ENCODE results near the gene UBE4A.
"Not testable (repeated sequence)": the region's sequence is repeated elsewhere in the genome, so short reads cannot be mapped to it uniquely, and the experiment has no call there.

UBE4A gene

DNA sequence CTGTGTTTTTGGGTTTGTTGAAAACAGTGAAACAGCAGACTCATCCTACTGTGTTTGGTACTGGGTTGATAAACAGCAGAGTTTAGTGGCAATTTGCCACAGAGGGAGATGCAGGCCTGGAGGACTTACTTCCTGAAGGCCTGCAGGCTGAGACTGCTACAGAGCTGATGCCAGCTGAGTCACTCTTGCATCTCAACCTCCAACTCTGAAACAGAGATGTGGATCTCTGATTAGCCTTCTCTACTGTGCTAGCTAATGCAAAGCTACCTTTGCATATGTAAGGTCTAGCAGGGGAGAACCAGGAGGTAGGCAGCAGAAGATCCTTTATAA lies 56.3 kb downstream of the UBE4A start:
- TF ChIP-seq, protein P1, sequence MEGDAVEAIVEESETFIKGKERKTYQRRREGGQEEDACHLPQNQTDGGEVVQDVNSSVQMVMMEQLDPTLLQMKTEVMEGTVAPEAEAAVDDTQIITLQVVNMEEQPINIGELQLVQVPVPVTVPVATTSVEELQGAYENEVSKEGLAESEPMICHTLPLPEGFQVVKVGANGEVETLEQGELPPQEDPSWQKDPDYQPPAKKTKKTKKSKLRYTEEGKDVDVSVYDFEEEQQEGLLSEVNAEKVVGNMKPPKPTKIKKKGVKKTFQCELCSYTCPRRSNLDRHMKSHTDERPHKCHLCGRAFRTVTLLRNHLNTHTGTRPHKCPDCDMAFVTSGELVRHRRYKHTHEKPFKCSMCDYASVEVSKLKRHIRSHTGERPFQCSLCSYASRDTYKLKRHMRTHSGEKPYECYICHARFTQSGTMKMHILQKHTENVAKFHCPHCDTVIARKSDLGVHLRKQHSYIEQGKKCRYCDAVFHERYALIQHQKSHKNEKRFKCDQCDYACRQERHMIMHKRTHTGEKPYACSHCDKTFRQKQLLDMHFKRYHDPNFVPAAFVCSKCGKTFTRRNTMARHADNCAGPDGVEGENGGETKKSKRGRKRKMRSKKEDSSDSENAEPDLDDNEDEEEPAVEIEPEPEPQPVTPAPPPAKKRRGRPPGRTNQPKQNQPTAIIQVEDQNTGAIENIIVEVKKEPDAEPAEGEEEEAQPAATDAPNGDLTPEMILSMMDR (IDR thresholded peaks at IDR 0.05; ENCODE audit: low read depth, low read length, missing control alignments), result no peak
- no peak overlapping the region for H3K4me3 ChIP-seq (ENCODE audit: low read depth, low read length)
- no peaks in the 10 kb centered on the region for H3K36me3 ChIP-seq (replicated peaks)
- DNase-seq, result peak; percentile 95
- H3K27me3 ChIP-seq (replicated peaks), result no peaks in the 10 kb centered on the region
- H3K27ac ChIP-seq, result peak overlapping the region; percentile 17
- in situ Hi-C loops (cut with HindIII; ENCODE audit: low pct_ligation_motif_present, low sequenced_read_pairs), result no loop called here

DNA sequence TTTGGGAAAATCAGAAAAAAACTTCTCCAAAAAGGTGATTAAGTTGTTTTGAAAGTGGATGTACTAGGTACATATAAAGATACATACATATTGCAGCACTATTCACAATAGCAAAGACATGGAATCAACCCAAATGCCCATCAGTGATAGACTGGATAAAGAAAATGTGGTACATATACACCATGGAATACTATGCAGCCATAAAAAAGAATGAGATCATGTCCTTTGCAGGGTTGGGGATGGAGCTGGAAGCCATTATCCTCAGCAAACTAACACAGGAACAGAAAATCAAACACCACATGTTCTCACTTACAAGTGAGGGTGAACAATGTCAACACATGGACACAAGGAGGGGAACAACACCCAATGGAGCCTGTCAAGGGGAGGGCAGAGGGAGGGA lies 57.5 kb downstream of the UBE4A start:
- in situ Hi-C loops (cut with HindIII; ENCODE audit: low pct_ligation_motif_present, low sequenced_read_pairs); DNase-seq; H3K4me3 ChIP-seq (ENCODE audit: low read depth, low read length); H3K36me3 ChIP-seq (replicated peaks); H3K27me3 ChIP-seq (replicated peaks); H3K27ac ChIP-seq: not testable (repeated sequence)

DNA sequence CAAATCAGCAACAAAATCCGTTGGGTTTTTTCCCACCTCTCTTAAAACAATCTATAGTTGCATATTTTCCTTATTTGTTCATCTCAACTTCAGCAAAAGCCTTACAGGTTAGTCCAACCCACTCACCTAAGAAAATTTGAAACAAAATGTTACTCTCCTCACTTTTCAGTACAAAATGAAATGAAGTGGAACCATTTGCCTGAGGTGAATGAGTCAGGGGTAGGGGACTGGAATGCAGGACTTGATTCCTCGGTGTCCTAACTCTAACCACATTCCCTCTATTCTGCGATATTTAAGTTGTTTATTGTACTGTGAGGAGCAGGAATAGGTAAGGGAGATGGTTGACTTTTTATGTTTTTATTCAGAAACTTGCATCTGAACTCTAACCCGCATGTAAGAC lies 58.4 kb downstream of the UBE4A start:
- no peaks in the 10 kb centered on the region for H3K36me3 ChIP-seq (replicated peaks)
- DNase-seq, result no peak
- H3K27me3 ChIP-seq (replicated peaks), result no peaks in the 10 kb centered on the region
- no peak overlapping the region for H3K27ac ChIP-seq
- H3K4me3 ChIP-seq (ENCODE audit: low read depth, low read length), result no peak overlapping the region
- TF ChIP-seq, protein P1 (IDR thresholded peaks at IDR 0.05; ENCODE audit: low read depth, low read length, missing control alignments), result no peak
- in situ Hi-C loops (cut with HindIII; ENCODE audit: low pct_ligation_motif_present, low sequenced_read_pairs), result no loop called here

DNA sequence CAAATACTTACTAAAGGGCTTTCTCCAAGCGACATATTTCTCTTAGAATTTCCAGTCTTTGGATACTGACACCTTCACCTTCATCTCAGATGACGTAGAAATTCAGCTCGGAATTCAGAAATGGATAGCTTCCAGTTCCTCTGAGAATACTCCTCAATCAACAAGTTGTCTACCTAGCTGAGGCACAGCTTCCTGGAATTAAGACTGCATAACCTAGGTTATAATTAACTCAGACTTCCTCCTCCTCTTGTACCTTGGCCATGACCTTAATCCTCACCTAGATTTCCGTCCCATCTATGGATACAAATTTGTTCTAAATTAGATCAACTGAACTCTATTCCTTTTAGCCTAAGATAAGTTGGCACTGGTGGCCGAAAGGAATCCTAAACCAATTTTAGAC lies 59.4 kb downstream of the UBE4A start:
- Histone ChIP-seq H3K4me3 (ENCODE audit: low read depth, low read length) (no peak overlapping the region), H3K36me3 (replicated peaks) (no peaks in the 10 kb centered on the region), H3K27ac (no peak overlapping the region), H3K27me3 (replicated peaks) (no peaks in the 10 kb centered on the region)
- in situ Hi-C loops (cut with HindIII; ENCODE audit: low pct_ligation_motif_present, low sequenced_read_pairs), result no loop called here
- no peak for DNase-seq
- TF ChIP-seq, protein P1 (IDR thresholded peaks at IDR 0.05; ENCODE audit: low read depth, low read length, missing control alignments), result no peak

DNA sequence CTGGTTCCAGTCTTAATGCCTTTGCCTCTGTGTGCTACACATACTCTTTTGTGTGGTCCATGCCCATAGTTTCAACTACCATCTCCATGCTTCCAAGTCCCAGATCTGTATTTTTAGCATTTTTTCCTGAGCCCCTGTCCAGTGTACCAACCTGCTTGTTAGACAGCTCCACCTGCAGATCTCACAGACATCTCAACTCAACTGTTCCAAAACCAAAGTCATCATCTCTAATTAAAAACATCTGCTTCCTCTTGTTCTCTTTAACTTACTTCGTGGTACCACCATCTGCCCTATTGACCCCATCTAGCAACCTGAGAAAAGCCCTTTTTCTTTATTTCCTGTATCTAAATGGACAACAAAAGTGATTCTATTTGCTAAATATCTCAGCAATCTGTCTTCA lies 68.3 kb downstream of the UBE4A start:
- H3K27me3 ChIP-seq (replicated peaks), result no peaks in the 10 kb centered on the region
- H3K36me3 ChIP-seq (replicated peaks), result no peaks in the 10 kb centered on the region
- H3K27ac ChIP-seq, result no peak overlapping the region
- TF ChIP-seq, protein P1 (IDR thresholded peaks at IDR 0.05; ENCODE audit: low read depth, low read length, missing control alignments), result no peak
- in situ Hi-C loops (cut with HindIII; ENCODE audit: low pct_ligation_motif_present, low sequenced_read_pairs), result no loop called here
- H3K4me3 ChIP-seq (ENCODE audit: low read depth, low read length), result no peak overlapping the region
- no peak for DNase-seq

DNA sequence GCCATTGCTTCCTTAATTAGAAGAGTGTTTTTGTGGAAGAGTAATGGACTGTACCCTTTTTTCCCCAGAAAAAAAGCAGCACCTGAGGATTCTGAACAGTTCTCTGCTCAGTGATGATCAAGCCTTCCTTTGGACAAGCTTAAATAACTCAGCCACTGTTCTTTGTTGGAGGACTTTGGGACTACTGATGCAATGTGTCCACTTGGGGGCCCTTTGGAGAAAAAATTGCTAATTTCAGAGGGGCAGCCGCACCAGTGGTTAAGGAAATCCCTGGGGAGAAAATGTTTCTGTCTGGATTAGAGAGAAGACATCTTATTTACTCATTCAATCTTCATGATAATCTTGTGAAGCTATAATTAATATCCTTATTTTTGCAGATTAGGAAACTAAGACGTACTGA lies 71.6 kb downstream of the UBE4A start:
- in situ Hi-C loops (cut with HindIII; ENCODE audit: low pct_ligation_motif_present, low sequenced_read_pairs), result no loop called here
- no peak for DNase-seq
- TF ChIP-seq, protein P1 (IDR thresholded peaks at IDR 0.05; ENCODE audit: low read depth, low read length, missing control alignments), result peak; percentile 40
- H3K27me3 ChIP-seq (replicated peaks), result no peaks in the 10 kb centered on the region
- no peaks in the 10 kb centered on the region for H3K36me3 ChIP-seq (replicated peaks)
- no peak overlapping the region for H3K27ac ChIP-seq
- no peak overlapping the region for H3K4me3 ChIP-seq (ENCODE audit: low read depth, low read length)

Data from brain microvascular endothelial cell (primary cell).